GM03348 (cell line): ENCODE data around the gene LYRM7.
"Not testable (repeated sequence)": the region's sequence is repeated elsewhere in the genome, so short reads cannot be mapped to it uniquely, and the experiment has no call there.

Experiments used
- DNase-seq: peaks from one replicate; pipeline ENCODE4 v3.0.0; 2012; ENCODE audit warnings: low spot score

Gene LYRM7

DNA sequence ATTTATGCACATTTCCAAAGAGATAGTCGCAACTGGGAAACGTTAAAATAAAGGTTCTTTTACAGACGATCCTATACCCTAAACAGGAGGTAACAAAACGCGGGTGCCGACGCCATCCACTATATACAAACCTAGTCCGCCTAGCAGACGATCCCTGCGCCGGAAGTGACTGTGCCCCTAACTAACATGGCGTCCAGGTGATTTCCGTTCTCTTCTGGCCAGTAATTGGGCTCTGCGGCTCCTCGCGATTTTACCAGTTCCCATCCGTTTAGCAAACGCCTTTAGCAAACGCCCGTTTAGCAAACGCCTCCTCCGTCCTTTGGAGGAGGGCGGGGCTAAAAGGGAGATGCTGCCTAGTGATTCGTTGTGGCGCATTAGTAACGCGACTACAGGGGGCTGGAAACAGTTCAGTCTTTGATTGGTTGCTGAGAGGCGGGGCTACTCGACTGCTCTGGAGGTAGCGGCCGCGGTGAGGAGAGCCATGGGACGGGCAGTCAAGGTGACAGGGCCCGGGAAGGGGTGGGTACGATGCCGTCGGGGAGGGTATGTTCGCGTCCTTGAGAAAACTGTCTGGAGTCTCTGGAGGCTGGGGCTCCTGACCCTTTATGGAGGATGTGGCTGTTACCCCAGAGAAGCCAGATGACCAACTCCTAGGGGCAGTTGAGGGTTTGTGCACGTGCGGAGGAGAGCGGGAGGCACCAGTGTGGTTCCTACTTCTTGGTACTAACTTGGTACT, at the start of gene LYRM7:
LYRM7 (plus strand) TSS at position 405 of the 736 bp plus-strand sequence; CDS start at position 482, 77 bp downstream.
- DNase-seq: peak; percentile 92

DNA sequence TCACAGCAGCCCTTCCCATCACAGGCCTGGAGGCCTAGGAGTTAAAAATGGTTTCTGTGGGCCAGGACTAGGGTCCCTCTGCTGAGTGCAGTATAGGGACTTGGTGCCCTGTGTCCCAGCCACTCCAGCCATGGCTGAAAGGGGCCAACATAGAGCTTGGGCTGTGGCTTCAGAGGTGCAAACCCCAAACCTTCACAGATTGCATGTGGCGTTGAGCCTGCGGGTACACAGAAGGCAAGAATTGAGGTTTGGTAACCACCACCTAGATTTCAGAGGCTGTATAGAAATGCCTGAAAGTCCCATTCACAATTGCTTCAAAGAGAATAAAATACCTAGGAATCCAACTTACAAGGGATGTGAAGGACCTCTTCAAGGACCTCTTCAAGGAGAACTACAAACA, 43.5 kb upstream of the LYRM7 start:
- not testable (repeated sequence) for DNase-seq

DNA sequence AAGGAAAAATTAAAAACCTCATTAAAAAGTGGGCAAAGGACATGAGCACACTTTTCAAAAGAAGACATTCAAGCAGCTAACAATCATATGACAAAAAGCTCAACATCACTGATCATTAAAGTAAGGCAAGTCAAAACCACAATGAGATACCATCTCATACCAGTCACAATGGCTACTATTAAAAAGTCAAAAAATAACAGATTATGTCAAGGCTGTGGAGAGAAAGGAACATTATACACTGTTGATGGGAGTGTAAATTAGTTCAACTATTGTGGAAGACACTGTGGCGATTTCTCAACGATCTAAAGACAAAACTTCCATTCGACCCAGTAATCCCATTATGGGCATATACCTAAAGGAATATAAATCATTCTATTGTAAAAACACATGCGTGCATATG, 41.4 kb upstream of the LYRM7 start:
- DNase-seq: no peak

DNA sequence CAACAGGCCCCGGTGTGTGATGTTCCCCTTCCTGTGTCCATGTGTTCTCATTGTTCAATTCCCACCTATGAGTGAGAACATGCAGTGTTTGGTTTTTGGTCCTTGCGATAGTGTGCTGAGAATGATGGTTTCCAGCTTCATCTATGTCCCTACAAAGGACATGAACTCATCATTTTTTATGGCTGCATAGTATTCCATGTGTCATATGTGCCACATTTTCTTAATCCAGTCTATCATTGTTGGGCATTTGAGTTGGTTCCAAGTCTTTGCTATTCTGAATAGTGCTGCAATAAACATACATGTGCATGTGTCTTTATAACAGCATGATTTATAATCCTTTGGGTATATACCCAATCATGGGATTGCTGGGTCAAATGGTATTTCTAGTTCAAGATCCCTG, 37.7 kb upstream of the LYRM7 start:
- DNase-seq: not testable (repeated sequence)

DNA sequence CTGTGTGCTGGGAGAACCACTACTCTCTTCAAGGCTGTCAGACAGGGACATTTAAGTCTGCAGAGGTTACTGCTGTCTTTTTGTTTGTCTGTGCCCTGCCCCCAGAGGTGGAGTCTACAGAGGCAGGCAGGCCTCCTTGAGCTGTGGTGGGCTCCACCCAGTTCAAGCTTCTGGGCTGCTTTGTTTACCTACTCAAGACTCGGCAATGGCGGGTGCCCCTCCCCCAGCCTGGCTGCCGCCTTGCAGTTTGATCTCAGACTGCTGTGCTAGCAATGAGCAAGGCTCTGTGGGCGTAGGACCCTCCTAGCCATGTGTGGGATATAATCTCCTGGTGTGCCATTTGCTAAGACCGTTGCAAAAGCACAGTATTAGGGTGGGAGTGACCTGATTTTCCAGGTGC, 32.3 kb upstream of the LYRM7 start:
- DNase-seq: not testable (repeated sequence)

DNA sequence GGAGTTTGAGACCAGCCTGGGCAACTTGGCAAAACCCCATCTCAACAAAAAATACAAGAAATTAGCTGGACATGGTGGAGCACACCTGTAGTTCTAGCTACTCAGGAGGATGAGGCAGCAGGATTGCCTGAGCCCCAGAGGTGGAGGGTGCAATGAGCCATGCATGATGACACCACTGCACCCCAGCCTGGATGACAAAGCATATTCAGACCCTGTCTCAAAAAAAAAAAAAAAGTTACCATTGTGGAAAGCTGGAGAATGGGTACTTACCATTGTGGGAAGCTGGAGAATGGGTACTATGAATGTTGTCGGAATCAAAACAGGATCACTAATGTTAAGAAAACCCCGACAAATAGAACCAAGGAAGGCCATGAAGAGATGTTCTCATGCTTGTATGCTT, 31.4 kb upstream of the LYRM7 start:
- no peak for DNase-seq

DNA sequence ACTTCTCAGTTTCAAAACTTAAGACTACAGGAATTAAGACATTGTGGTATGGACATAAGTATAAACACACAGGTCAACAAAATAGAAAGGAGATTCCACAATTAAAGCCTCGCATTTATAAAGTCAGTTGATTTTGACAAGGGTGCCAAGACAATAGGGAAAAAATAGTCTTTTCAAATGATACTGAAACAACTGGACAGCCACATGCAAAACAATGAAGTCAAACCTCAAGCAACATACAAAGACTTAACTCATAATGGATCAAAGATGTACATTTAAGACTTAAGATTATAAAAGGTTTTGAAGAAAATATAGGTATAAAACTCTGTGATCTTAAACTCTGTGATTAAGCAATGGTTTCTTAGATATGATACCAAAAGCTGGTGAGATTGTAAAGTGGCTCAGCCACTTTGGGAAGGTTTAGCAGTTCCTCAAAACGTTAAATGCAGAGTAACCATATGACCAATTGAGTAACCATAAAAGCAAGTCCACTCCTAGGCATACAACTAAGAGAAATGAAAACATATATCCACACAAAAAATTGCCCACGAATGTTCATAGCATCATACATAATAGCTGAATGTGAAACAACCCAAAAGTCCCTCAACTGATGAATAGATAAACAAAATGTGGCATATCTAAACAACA, 27.6 kb upstream of the LYRM7 start:
- DNase-seq: no peak

DNA sequence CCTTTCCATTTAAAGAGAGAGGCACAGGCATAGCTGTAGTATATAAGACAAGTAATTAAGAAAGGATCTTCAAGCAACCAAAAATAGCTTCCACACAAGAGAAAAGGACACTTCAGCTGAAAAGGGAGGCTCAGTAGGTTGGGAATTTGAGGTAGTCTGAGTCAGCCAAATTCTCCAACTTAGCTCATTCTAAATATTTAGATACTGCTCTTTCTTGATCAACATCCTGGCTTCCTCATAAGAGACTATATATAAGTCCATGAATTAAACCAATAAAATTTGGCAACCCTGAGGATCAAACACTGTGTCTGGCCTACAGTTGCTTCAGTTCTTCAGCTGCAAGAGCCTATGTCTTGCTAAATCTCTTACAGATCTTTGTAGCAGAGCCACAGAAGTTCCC, 23.5 kb upstream of the LYRM7 start:
- DNase-seq: no peak

DNA sequence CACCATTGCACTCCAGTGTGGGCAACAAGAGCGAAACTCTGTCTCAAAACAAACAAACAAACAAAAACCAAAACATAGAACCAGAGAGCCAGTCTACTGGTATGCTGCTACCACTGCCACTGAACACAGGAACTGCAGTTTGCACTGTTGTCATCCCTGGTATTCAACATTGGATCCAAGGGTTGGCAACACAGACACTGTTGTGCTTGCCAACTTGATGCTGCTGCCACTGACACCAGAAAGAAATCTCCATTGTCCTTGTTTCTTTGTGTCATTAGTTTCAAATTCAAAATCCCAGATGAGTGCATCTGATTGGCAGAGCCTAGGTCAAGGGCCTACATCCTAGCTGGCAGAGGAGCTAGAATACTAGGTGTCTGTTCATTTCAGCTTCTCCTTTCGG, 21.9 kb upstream of the LYRM7 start:
- no peak for DNase-seq

DNA sequence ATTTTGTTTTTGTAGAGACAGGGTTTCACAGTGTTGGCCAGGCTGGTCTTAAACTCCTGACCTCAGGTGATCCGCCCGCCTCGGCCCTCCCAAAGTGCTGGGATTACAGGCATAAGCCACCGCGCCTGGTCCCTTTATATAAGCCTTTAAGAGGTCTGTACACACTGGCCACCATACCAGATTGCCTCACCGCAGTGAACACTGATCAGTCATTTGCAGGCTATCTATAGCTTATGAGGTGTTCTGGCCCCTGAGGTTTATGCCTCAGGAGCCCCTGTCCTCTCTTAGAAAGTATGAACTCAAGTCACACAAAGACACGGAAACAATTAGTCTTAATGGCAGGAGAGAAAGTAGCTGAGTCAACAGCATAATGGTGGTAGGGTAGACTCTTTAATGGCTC, 20.3 kb upstream of the LYRM7 start:
- DNase-seq: no peak

DNA sequence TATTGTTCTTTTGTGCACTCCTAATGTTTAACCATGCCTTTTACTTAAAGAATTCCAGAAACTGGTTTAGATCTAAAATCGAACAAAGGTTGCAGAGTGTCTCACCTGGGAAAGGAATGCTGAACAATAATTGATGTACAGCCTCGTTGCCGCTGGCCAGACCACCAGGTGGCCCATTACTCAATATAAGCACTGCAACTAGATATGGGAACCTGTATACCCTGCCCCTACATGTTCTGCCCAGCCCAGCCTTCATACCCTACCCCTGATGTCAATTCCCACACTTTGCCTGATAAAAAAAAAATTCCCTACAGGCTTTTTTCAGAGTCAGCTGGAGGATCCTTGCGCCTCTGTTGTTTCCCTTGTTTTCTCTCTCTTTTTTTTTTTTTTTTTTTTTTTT, 19.5 kb upstream of the LYRM7 start:
- no peak for DNase-seq

DNA sequence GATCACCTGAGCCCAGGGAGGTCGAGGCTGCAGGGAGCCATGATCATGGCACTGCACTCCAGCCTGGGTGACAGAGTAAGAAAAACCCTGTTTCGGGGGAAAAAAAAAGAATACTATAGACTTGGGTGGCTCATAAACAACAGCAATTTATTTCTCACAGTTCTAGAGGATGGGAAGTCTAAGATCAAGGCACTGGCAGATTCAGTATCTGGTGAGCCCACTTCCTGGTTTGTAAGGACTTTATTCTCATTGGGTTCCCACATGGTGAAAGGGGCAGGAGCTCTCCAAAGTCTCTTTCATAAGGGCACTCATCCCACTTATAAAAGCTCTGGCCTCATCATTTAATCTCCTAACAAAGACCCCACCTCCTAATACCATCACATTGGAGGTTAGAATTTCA, 14.4 kb upstream of the LYRM7 start:
- DNase-seq: no peak

DNA sequence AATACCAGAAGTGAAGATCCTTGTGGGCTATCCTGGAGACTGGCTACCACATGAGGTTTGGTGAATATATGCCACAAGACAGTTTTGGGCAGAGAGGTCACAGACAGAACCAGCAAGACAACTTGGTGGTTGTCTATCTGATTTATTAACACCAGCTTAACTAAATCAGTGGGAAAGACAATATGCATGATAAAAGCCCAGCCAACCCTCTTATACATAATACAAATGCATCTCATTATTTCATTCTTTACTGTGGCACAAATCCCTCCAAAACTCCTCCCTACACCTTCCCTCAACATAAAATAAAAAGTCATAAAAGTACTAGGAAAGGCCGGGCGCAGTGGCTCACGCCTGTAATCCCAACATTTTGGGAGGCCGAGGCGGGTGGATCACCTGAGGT, 13.8 kb upstream of the LYRM7 start:
- DNase-seq: no peak

DNA sequence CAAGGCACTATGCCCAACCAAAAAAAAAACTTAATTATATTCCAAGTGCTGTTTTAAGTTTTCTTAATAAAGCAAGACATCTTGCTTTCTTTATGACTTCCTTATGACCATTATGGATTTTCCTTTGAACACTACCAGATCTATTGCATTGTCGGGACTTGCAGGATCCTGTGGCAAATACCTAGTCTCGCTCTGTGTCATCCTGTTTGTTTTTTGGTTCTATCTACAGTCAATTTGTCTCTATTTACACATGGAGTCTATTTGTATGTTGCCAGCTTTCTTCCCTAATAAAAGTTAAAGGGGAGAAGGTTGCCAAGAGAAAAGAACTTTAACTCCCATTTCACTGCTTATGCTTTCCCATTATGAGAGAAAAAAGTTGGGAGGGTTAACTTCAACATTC, 10.6 kb upstream of the LYRM7 start:
- DNase-seq: no peak

DNA sequence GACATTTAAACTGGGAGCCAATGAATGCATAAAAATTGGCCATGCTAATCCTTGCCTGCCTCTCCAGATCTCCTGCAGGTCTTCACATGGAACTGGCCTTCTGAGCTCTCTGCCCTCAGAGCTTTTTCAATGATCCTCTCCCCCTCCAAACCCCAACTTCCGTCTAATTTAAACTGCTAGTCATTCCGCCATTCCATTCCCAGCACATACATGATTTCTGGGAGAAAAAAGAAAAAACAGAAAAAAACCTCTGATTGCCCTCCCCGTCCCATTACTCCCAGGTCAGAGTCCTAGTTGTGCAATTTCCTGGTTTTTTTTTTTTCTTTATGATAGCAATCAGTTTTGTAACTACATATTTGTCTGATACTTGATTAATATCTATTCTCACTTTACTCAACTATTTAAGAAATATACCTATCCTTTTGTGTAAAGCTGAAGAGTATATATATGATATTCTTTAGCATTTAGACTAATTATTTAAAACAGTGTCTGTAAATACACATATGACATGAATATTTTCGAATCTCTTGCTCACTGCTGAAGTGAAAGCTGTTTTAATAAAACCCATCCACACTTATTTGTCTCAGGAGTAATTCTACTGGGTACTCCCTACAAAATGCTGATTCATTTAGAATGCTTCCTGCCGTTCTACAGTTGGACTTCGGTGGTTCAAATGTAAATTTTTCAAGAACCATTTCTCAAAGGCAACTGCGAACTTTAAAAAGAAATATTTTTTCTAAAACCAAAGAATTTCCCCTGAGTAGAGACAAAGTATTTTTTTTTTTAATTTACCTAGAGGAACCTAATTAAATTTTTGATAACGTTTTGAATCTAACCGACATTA, 7.2 kb upstream of the LYRM7 start:
- peak; percentile 32 for DNase-seq

DNA sequence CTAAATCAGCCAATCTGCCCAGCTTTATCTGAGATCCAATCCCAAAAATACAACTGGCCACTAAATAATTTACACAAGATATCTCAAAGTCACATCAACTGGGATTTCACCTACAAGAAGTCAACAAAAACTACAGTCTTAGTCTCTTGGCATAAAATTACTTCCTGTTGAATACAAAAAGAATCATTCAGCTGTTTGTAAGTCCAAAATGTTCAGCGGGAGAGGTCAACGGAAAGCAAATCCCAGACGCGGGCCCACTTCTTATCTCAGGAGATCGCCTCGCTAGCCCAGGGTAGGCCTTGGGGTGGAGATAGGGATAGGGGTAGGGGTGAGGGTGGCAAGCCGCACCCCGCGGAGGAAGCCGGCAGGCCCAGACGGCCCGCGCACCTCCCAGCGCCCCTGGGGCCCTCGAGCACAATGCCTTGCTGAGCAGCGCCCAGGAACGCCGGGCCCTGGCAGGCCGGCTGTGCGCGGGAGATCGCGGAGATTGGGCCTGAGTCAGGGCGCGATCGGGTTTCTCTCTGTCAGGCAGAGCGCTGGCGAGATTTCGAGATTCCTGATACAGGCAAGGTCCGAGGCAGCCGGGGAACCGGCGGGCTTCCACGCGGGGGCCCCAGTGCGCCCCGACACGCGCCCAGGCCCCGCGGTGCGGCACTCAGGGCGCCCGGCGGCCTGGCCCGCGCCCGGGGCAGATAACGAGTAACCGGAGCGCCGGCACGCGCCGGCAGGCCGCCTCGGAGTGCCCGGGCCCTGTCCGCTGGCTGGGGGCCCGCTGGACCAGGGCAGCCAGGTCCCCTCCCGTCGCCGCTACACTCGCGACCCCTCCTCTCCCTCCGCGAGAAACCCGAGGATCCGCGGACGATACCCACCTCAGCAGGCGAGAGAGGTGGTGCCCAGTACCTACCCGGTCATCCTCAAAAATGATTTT, 6.3 kb upstream of the LYRM7 start:
- peak; percentile 83 for DNase-seq

DNA sequence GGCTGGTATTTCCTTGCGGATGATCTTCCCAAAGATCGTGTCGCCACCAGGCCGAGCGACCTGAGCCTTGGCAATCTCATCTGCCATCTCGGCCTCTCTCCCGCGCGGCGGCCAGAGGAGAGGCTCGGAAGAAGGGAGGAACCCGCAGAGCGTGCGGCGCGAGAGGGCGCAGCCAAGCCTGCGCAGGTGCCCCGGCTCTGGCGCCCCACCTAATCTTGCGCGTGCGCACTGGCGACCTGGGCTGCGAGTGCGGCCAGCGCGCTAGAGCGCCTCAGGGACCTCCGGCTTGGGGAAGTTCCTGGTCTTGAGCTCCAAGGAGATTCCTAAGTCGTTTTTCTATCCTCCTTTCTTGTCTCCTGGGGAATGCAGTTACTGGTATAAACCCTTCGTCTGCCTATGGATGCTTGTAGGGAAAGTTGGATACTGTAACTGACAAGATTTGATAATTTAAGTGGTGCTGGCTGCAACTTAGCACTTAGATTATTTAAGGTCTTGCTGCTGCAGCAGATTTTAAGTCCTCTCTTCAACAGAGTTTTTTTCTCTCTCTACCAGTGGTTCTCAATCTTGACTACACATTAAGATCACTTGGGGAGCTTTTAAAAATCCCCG, 5.5 kb upstream of the LYRM7 start, which contains the start of gene HINT1:
HINT1 (minus strand) TSS at position 138 of the 609 bp plus-strand sequence; CDS start at position 87, 51 bp downstream.
- peak; percentile 98 for DNase-seq

DNA sequence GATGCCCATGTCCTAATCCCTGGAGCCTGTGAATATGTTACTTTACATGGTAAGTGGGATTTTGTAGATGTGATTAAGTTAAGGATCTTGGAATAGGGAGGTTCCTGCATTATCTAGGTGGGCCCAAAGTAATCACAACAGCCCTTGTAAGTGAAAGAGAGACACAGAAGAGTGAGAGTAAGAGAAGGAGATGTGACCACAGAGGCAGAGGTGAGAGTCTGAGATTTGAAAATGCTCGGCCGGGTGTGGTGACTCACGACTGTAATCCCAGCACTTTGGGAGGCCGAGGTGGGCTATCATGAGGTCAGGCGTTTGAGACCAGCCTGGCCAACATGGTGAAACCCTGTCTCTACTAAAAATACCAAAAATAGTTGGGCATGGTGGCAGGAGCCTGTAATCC, 3.1 kb upstream of the LYRM7 start:
- DNase-seq: no peak

DNA sequence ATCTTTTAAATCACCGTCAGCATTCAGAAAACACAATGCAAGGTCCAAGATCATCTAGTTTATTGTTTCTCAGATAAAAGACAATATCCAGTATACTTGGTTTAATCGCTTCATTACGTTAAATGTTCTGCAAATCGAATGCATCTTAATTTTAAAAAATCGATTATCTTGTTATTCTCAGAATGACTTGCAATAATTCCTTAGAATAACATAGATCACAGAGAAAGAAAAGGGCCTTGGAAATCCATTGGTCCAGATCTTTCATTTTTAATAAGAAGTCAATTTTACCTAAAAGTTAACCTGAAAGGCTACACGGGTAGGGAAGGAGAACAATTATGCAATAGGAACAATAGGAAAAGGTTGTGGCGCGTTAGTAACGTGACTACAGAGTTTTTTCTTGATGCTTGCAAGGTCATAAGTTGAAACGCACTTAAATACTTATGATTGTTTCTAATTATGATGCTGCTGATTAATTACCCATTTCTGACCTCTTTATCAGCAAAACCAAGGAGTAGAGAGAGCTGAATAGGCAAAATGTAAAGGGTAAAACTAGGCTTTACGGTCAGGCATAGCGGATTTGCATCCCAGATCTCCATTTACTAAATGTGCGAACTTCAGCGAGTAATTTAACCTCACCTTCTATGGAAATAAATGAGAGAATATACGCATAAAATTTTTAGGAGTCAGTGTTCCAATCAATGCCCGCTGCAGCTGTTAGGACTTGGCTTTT, 769 bp upstream of the LYRM7 start:
- DNase-seq: no peak

DNA sequence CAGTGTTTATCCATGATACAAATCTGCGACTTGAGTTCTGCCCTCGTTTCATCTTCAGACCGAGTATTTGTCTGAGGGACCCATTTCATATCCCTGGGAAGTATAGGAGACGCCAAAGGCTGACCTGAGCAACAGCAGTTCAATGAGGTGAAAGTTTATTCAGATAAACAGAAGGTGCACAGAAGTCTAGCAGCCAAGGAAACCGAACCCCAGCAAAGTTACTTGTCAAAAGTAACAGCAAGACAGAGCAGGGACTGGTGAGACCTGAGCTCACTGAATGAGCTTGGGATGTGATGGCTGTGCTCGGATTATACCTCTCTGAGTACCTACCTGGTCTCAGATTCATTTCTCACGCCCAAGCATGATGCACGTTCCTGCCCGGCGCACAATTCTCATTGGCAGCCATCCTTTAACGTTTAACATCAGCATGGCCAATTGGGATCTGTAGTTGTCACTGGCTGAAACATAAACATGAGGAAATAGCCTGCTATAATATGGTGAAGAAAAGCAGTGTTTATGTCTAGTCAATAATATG, 599 bp downstream of the LYRM7 start:
- no peak for DNase-seq
